ENCODE data around the gene ANTKMT.
"Not testable (repeated sequence)": the region's sequence is repeated elsewhere in the genome, so short reads cannot be mapped to it uniquely, and the experiment has no call there.

The ANTKMT gene

GRCh38 chr16:735982-736453 lies 15.1 kb downstream of the ANTKMT start:
- Histone ChIP-seq H3K27me3 (replicated peaks; ENCODE audit: control insufficient read depth, insufficient read depth, low read length) (no peaks in the 10 kb centered on the region), H3K9me3 (ENCODE audit: control insufficient read depth, low read length) (no peaks in the 10 kb centered on the region), H3K9ac (ENCODE audit: low read length) (no peak overlapping the region), H3K36me3 (ENCODE audit: control insufficient read depth, insufficient read depth, low read length, severe bottlenecking) (peaks cover 46% of the 10 kb centered on the region), H3K4me3 (ENCODE audit: low read length) (no peak overlapping the region), H3K4me1 (ENCODE audit: control insufficient read depth, insufficient read depth, low read length) (peaks cover 7% of the 10 kb centered on the region)
- no peak for DNase-seq (ENCODE audit: low read depth)

- no peaks in the 10 kb centered on the region for H3K27me3 ChIP-seq (replicated peaks; ENCODE audit: control insufficient read depth, insufficient read depth, low read length)
- DNase-seq (ENCODE audit: low read depth): no peak
- no peaks in the 10 kb centered on the region for H3K9me3 ChIP-seq (ENCODE audit: control insufficient read depth, low read length)
Measured at GRCh38 chr16:736936-737481, 16.1 kb downstream of the ANTKMT start.

GRCh38 chr16:739560-740458 lies 18.9 kb downstream of the ANTKMT start:
- DNase-seq (ENCODE audit: low read depth): no peak
- Histone ChIP-seq H3K27me3 (replicated peaks; ENCODE audit: control insufficient read depth, insufficient read depth, low read length) (peaks cover 3% of the 10 kb centered on the region), H3K4me3 (ENCODE audit: low read length) (peak overlapping the region; percentile 93), H3K36me3 (ENCODE audit: control insufficient read depth, insufficient read depth, low read length, severe bottlenecking) (peaks cover 26% of the 10 kb centered on the region), H3K9ac (ENCODE audit: low read length) (peak overlapping the region; percentile 96), H3K4me1 (ENCODE audit: control insufficient read depth, insufficient read depth, low read length) (peaks cover 7% of the 10 kb centered on the region), H3K9me3 (ENCODE audit: control insufficient read depth, low read length) (no peaks in the 10 kb centered on the region)

More at GRCh38 chr16:736936-737481, 16.1 kb downstream of the ANTKMT start:
- Histone ChIP-seq H3K4me3 (ENCODE audit: low read length) (no peak overlapping the region), H3K9ac (ENCODE audit: low read length) (no peak overlapping the region), H3K36me3 (ENCODE audit: control insufficient read depth, insufficient read depth, low read length, severe bottlenecking) (peaks cover 46% of the 10 kb centered on the region), H3K4me1 (ENCODE audit: control insufficient read depth, insufficient read depth, low read length) (peaks cover 7% of the 10 kb centered on the region)

- Histone ChIP-seq H3K4me1 (ENCODE audit: control insufficient read depth, insufficient read depth, low read length) (peaks cover 7% of the 10 kb centered on the region), H3K9me3 (ENCODE audit: control insufficient read depth, low read length) (no peaks in the 10 kb centered on the region), H3K27me3 (replicated peaks; ENCODE audit: control insufficient read depth, insufficient read depth, low read length) (peaks cover 3% of the 10 kb centered on the region), H3K36me3 (ENCODE audit: control insufficient read depth, insufficient read depth, low read length, severe bottlenecking) (peaks cover 21% of the 10 kb centered on the region), H3K4me3 (ENCODE audit: low read length) (peak overlapping the region; percentile 93), H3K9ac (ENCODE audit: low read length) (peak overlapping the region; percentile 96)
- no peak for DNase-seq (ENCODE audit: low read depth)
Measured at GRCh38 chr16:740459-740763, 19.5 kb downstream of the ANTKMT start.

DNA sequence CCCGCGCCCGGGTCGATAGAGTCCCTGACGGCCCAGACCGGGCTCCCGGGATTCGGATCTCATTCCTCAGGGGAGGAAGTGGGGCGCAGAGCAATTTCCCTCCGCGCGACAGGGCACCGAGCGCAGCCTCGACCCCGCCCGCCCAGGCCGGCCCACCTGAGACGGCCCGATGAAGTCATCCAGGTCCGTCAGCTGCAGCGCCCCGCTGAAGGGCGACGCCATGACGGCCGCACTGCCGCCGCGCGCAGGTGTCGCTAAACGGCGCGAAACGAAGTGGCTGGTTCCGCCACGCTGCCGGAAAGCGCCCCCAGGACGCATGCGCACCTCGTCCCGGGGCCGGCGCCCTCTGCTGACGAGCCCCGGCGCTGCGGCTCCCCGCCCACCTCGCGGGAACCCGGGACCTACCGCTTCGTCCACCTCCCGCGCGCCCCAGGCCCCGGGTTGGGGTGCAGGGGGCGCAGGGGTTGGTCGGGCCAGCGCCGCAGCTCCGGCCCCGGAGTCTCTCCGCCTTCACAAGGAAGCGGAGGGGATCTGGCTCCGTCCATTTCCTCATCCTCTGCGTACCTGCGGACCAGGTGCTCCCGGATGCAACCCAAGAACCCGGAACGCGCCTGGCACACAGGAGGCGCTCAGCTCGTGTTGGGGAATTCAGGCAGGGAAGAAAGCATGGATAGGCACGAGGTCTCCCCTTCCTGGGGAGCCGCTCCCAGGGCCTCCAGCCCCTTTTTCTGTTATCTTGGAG lies 20.0 kb downstream of the ANTKMT start, which contains the start of gene CIAO3:
Gene CIAO3, minus strand, starts transcription at position 234 of the 742 bp plus-strand sequence. Its CDS starts 12 bp downstream, at position 222.
- H3K36me3 ChIP-seq (ENCODE audit: control insufficient read depth, insufficient read depth, low read length, severe bottlenecking): peaks cover 16% of the 10 kb centered on the region
- peaks cover 3% of the 10 kb centered on the region for H3K27me3 ChIP-seq (replicated peaks; ENCODE audit: control insufficient read depth, insufficient read depth, low read length)
- peak within 1 kb of the TSS; percentile 93 for H3K4me3 ChIP-seq (ENCODE audit: low read length)
- peak within 1 kb of the TSS; percentile 96 for H3K9ac ChIP-seq (ENCODE audit: low read length)
- H3K4me1 ChIP-seq (ENCODE audit: control insufficient read depth, insufficient read depth, low read length): peaks cover 7% of the 10 kb centered on the region
- peak; percentile 95 for DNase-seq (ENCODE audit: low read depth)
- H3K9me3 ChIP-seq (ENCODE audit: control insufficient read depth, low read length): no peaks in the 10 kb centered on the region

- no peak overlapping the region for H3K9ac ChIP-seq (ENCODE audit: low read length)
- peaks cover 7% of the 10 kb centered on the region for H3K4me1 ChIP-seq (ENCODE audit: control insufficient read depth, insufficient read depth, low read length)
- DNase-seq (ENCODE audit: low read depth): no peak
- H3K9me3 ChIP-seq (ENCODE audit: control insufficient read depth, low read length): no peaks in the 10 kb centered on the region
- no peak overlapping the region for H3K4me3 ChIP-seq (ENCODE audit: low read length)
- H3K27me3 ChIP-seq (replicated peaks; ENCODE audit: control insufficient read depth, insufficient read depth, low read length): peaks cover 3% of the 10 kb centered on the region
- H3K36me3 ChIP-seq (ENCODE audit: control insufficient read depth, insufficient read depth, low read length, severe bottlenecking): peaks cover 4% of the 10 kb centered on the region
Measured at GRCh38 chr16:741986-742629, 21.2 kb downstream of the ANTKMT start.

- H3K27me3 ChIP-seq (replicated peaks; ENCODE audit: control insufficient read depth, insufficient read depth, low read length); H3K9me3 ChIP-seq (ENCODE audit: control insufficient read depth, low read length); H3K4me3 ChIP-seq (ENCODE audit: low read length); H3K9ac ChIP-seq (ENCODE audit: low read length); H3K36me3 ChIP-seq (ENCODE audit: control insufficient read depth, insufficient read depth, low read length, severe bottlenecking); H3K4me1 ChIP-seq (ENCODE audit: control insufficient read depth, insufficient read depth, low read length); DNase-seq (ENCODE audit: low read depth): not testable (repeated sequence)
Measured at GRCh38 chr16:742894-743293, 21.9 kb downstream of the ANTKMT start.

- Histone ChIP-seq H3K4me1 (ENCODE audit: control insufficient read depth, insufficient read depth, low read length) (peaks cover 12% of the 10 kb centered on the region), H3K36me3 (ENCODE audit: control insufficient read depth, insufficient read depth, low read length, severe bottlenecking) (no peaks in the 10 kb centered on the region), H3K4me3 (ENCODE audit: low read length) (no peak overlapping the region), H3K27me3 (replicated peaks; ENCODE audit: control insufficient read depth, insufficient read depth, low read length) (peaks cover 3% of the 10 kb centered on the region), H3K9ac (ENCODE audit: low read length) (no peak overlapping the region), H3K9me3 (ENCODE audit: control insufficient read depth, low read length) (no peaks in the 10 kb centered on the region)
- no peak for DNase-seq (ENCODE audit: low read depth)
Measured at GRCh38 chr16:743794-744500, 23.0 kb downstream of the ANTKMT start.

DNA sequence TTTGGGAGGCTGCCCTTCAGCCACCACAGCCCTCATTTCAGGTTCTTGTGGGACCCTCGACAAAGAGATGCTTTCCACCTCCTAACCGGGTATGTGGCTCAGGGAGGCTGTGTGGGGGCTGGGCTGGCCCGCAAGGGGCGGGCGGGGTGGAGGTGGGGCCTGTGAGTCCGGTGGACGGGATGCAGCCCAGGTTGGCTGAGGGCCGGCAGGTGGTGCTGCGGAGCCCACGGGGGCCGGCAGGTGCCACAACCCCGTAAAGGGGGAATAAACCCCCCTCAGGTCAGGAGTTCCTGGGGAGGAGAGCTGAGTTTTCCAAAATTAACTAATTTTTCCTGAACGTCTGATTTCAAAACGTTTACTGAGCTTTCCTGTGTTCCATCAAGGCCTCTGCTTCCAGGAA lies 24.8 kb downstream of the ANTKMT start:
- Histone ChIP-seq H3K4me1 (ENCODE audit: control insufficient read depth, insufficient read depth, low read length) (peaks cover 16% of the 10 kb centered on the region), H3K9me3 (ENCODE audit: control insufficient read depth, low read length) (no peaks in the 10 kb centered on the region), H3K36me3 (ENCODE audit: control insufficient read depth, insufficient read depth, low read length, severe bottlenecking) (no peaks in the 10 kb centered on the region), H3K9ac (ENCODE audit: low read length) (no peak overlapping the region), H3K27me3 (replicated peaks; ENCODE audit: control insufficient read depth, insufficient read depth, low read length) (peaks cover 3% of the 10 kb centered on the region), H3K4me3 (ENCODE audit: low read length) (no peak overlapping the region)
- no peak for DNase-seq (ENCODE audit: low read depth)

- H3K4me1 ChIP-seq (ENCODE audit: control insufficient read depth, insufficient read depth, low read length): peaks cover 21% of the 10 kb centered on the region
- peaks cover 10% of the 10 kb centered on the region for H3K27me3 ChIP-seq (replicated peaks; ENCODE audit: control insufficient read depth, insufficient read depth, low read length)
- no peaks in the 10 kb centered on the region for H3K36me3 ChIP-seq (ENCODE audit: control insufficient read depth, insufficient read depth, low read length, severe bottlenecking)
- DNase-seq (ENCODE audit: low read depth): no peak
- no peak overlapping the region for H3K4me3 ChIP-seq (ENCODE audit: low read length)
- no peaks in the 10 kb centered on the region for H3K9me3 ChIP-seq (ENCODE audit: control insufficient read depth, low read length)
- H3K9ac ChIP-seq (ENCODE audit: low read length): no peak overlapping the region
Measured at GRCh38 chr16:746637-747036, 25.7 kb downstream of the ANTKMT start.
